ENCODE results near the gene AP1G2.
A peak's percentile ranks its signal among the peaks of the same experiment; 100 is the strongest.

The AP1G2 gene

DNA sequence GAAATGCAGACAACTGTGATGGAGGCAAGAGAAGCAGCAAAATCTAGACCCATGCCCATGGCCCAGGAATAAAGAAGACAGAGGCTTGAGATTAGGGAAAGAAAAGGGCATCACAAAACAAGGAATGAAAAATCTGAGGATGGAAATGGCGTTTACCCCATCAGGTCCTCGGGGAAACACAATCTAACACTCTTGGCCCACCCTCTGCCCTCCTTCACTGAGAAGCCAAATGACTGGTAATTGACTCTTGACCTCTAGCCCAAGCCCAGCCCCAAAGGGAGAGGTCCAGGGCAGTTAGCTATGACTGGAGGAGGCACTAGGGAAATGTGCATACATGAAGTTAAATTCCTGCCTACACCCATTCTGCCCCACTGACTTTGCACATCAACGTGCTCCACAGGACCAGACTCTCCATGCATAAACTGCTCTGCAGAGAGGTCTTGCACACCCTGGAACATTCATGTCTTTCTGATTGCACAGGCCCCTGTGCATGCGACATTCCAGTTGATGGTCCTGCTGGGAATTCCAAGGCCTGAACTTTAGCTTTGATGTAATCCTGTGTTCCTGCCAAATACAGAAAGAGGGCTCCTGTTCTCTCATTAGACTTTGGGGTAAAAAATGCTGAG lies 21.7 kb downstream of the AP1G2 start:
- TF ChIP-seq, protein P1, sequence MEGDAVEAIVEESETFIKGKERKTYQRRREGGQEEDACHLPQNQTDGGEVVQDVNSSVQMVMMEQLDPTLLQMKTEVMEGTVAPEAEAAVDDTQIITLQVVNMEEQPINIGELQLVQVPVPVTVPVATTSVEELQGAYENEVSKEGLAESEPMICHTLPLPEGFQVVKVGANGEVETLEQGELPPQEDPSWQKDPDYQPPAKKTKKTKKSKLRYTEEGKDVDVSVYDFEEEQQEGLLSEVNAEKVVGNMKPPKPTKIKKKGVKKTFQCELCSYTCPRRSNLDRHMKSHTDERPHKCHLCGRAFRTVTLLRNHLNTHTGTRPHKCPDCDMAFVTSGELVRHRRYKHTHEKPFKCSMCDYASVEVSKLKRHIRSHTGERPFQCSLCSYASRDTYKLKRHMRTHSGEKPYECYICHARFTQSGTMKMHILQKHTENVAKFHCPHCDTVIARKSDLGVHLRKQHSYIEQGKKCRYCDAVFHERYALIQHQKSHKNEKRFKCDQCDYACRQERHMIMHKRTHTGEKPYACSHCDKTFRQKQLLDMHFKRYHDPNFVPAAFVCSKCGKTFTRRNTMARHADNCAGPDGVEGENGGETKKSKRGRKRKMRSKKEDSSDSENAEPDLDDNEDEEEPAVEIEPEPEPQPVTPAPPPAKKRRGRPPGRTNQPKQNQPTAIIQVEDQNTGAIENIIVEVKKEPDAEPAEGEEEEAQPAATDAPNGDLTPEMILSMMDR (IDR thresholded peaks at IDR 0.05), result no peak
- H3K27ac ChIP-seq, result no peak overlapping the region

DNA sequence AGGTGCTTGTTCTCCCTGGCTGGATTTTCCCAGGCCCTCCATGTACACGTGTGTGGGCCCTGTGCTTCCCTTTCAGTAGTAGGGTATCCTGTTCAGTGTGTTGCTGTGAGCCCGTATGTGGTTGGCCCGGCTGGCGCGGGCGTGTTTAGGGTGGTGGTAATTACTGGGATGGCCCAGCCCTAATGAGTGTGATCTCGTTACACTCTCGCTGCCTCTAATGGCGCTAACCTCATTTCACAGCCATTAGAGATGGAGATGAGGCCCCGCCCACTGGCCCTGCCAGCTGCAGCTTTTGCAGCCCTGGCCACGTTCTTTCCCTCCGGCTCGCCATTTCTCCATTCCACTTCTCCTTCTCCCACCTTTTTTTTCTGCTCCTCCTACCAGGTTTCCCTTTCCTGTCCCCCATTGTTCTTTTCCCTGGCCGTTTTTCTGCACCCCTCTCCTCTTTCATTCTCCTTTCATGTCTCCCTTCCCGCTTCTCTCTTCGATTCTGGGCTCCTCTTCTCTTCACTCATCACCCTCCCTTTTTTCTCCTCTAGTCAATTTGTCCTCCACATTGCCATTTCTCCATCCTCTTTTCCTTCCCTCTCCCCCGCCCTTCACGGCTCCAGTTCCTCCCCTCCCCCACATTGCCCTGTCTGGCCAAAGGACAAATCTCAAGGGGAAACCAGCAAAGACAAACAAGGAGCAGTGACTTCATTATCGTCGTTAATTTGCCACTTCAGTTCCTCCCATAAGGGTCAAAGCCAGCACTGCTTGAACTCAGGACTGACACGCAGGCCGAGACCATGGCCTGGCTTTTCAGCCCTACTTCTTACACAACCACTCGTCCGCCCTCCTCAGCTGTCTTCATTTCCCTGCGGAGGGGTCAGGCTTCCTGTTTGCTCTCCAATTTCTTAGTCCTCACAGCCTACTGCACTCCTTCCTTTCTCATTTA lies 22.8 kb downstream of the AP1G2 start:
- no peak overlapping the region for H3K27ac ChIP-seq
- TF ChIP-seq, protein P1 (IDR thresholded peaks at IDR 0.05), result no peak
- no peak for TF ChIP-seq ZFX (IDR thresholded peaks at IDR 0.05; ENCODE audit: borderline replicate concordance)

DNA sequence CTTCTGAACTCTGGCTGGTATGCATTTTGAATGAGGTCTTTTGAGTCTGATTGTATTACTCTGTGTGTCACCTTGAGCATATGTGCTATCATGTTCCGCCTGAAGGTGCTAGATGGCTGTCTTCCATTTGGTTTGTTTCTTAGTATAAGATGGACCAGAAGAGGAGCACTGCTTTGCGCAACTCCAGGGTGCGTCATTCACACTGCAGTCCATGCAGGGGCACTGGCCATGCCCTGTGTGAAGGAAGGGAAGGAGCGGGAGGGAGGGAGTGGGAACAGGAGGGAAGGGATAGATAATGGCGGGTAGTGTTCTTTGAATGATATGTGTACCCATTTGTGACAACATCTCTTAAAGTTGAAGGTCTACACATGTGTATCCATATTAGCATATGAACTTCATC lies 24.2 kb downstream of the AP1G2 start:
- no peak overlapping the region for H3K27ac ChIP-seq
- TF ChIP-seq, protein P1 (IDR thresholded peaks at IDR 0.05), result no peak
- no peak for TF ChIP-seq ZFX (IDR thresholded peaks at IDR 0.05; ENCODE audit: borderline replicate concordance)

DNA sequence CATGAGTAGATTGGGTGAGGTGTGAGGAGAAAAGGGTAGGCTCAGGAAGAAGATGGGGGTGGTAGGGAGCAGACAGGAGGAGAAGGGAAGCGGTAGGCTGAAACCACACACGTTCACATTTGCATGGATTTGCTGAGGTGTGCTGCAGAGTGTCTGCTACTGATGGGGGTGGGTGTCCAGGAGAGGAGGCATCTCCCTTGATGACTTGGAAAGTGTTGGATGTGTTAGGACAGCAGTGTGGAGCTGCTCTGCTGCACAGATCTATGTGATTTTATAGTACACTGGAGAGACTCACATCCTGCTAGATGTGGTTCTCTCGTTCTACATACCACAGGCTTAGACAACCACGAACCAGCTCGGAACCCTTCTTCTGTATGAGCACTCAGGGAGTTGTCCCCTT lies 25.3 kb downstream of the AP1G2 start:
- H3K27ac ChIP-seq, result no peak overlapping the region
- TF ChIP-seq, protein P1 (IDR thresholded peaks at IDR 0.05), result no peak
- no peak for TF ChIP-seq ZFX (IDR thresholded peaks at IDR 0.05; ENCODE audit: borderline replicate concordance)

DNA sequence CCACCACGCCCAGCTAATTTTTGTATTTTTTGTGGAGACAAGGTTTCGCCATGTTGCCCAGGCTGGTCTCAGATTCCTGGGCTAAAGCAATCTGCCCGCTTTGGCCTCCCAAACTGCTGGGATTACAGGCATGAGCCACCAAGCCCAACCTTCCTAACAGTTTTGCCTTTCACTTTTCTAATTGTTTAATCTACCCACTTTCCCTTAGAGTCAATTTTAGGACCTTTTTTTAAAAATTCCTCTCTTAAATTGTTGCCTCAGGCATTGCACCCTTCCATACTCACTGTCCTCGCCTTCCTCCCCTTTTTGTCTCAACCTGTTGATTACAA lies 27.5 kb downstream of the AP1G2 start:
- TF ChIP-seq, protein P1 (IDR thresholded peaks at IDR 0.05), result no peak
- TF ChIP-seq ZFX (IDR thresholded peaks at IDR 0.05; ENCODE audit: borderline replicate concordance), result no peak

DNA sequence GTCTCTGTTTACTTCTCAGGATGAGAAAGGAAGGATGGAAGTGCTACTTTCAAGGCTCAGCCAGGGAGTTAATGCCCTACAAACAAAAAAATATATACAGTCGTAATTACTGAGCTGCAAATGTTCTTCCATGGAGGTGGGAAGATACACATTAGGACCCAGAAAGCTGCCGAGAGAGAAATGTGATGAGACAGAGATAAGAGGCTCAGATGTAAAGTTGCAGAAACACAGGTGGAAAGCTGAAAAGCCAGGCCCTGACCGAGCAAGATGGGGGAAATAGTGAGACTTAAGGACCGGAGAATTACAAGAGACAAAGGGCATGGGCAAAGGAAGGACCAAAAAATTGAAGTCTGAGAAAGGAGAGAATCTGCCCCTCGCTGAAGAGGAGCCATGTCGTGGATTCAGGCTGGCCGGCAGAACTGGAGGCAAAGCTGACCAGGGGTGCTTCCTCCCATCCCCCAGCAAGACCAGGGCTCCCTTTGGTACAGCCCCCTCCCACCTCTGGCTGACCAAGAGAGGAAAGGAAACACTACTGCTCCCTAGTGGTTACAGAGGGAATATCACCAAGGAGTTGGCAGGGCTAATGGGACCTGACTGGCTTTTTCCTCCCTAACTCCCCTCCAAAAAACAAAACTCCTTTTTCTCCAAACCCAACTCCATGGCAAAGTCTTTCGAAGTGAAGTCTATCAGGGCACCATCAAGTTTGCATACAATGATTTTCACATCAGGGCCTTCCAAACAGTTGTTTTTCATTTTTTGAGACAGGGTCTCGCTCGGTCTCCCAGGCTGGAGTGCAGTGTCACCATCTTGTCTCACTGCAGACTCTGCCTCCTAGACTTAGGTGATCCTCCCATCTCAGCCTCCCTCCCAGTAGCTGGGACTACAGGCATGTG lies 28.1 kb downstream of the AP1G2 start:
- TF ChIP-seq, protein P1 (IDR thresholded peaks at IDR 0.05), result peak; percentile 86
- no peak for TF ChIP-seq ZFX (IDR thresholded peaks at IDR 0.05; ENCODE audit: borderline replicate concordance)

More for the DNA sequence above, 27.5 kb downstream of the AP1G2 start:
- no peak overlapping the region for H3K27ac ChIP-seq

More for the DNA sequence above, 28.1 kb downstream of the AP1G2 start:
- H3K27ac ChIP-seq, result no peak overlapping the region

All from 22Rv1 (cell line).